Loucy (cell line): ENCODE data around the gene BRD1.

Experiments used
- H2AFZ ChIP-seq: fragments of 200-600 bp; sonication (generic); 2 replicates; pipeline ENCODE4 v1.6.0; 2016; ENCODE audit warnings: antibody characterized with exemption, mild to moderate bottlenecking, low read length, moderate library complexity
- H3F3A ChIP-seq: fragments of 200-600 bp; 2 replicates; pipeline ENCODE4 v1.6.0; 2016; ENCODE audit warnings: antibody characterized with exemption, low read depth, mild to moderate bottlenecking
- H3K27me3 ChIP-seq: fragments of 200-600 bp; sonication (generic); 2 replicates; pipeline ENCODE4 v1.6.1; 2014; ENCODE audit warnings: low read length, mild to moderate bottlenecking; ENCODE audit not compliant: insufficient read depth, poor library complexity, severe bottlenecking
- H3K36me3 ChIP-seq: fragments of 200-600 bp; sonication (generic); 2 replicates; pipeline ENCODE4 v1.6.1; 2016; ENCODE audit warnings: low read length; ENCODE audit not compliant: insufficient read depth
- H3K4me1 ChIP-seq: fragments of 200-600 bp; sonication (generic); 2 replicates; pipeline ENCODE4 v1.5.1; 2014; ENCODE audit warnings: low read length, mild to moderate bottlenecking; ENCODE audit not compliant: insufficient read depth, poor library complexity, severe bottlenecking
- H3K4me2 ChIP-seq: fragments of 200-600 bp; sonication (generic); 2 replicates; pipeline ENCODE4 v1.6.0; 2014; ENCODE audit warnings: antibody characterized with exemption, low read length, low read depth, mild to moderate bottlenecking; ENCODE audit not compliant: poor library complexity, severe bottlenecking
- H3K4me3 ChIP-seq: fragments of 200-600 bp; sonication (generic); 2 replicates; pipeline ENCODE4 v1.5.1; 2014; ENCODE audit warnings: low read length, mild to moderate bottlenecking, mixed read lengths; ENCODE audit not compliant: poor library complexity, severe bottlenecking
- H3K79me2 ChIP-seq: fragments of 200-600 bp; sonication (generic); 2 replicates; pipeline ENCODE4 v1.6.1; 2014; ENCODE audit warnings: low read length; ENCODE audit not compliant: insufficient read depth
- H3K9ac ChIP-seq: fragments of 200-600 bp; sonication (generic); 2 replicates; pipeline ENCODE4 v1.6.0; 2014; ENCODE audit warnings: mild to moderate bottlenecking, low read depth, low read length, moderate library complexity; ENCODE audit not compliant: poor library complexity, severe bottlenecking
- H3K9me2 ChIP-seq: fragments of 200-600 bp; sonication (generic); replicated peaks from 2 replicates; pipeline ENCODE4 v1.6.1; 2016; ENCODE audit warnings: low read depth, low read length, mixed read lengths
- H3K9me3 ChIP-seq: fragments of 200-600 bp; sonication (generic); 2 replicates; pipeline ENCODE4 v1.6.1; 2014; ENCODE audit warnings: mild to moderate bottlenecking, antibody characterized with exemption, low read length, low read depth; ENCODE audit not compliant: insufficient read depth
- H4K20me1 ChIP-seq: fragments of 200-600 bp; sonication (generic); 2 replicates; pipeline ENCODE4 v1.6.0; 2014; ENCODE audit warnings: antibody characterized with exemption, low read length, mild to moderate bottlenecking; ENCODE audit not compliant: insufficient read depth, poor library complexity, severe bottlenecking
- CTCF ChIP-seq: fragments of 200-600 bp; sonication (generic); conservative IDR thresholded peaks from 2 replicates; pipeline ENCODE4 v1.5.1; 2014; ENCODE audit warnings: mild to moderate bottlenecking, antibody characterized with exemption, low read length
- EZH2phosphoT487 ChIP-seq: fragments of 200-600 bp; IDR thresholded peaks from 2 replicates; pipeline ENCODE4 v1.6.1; 2018; ENCODE audit warnings: antibody characterized with exemption, mild to moderate bottlenecking, moderate library complexity, borderline replicate concordance

The BRD1 gene

GRCh38 chr22:49735411-49735900 lies 92.2 kb downstream of the BRD1 start:
- Histone ChIP-seq H3K4me2 (no peak overlapping the region), H3K9me3 (peaks cover 6% of the 10 kb centered on the region; the same call in 1 of the 2 replicates), H3F3A (no peaks in the 10 kb centered on the region), H3K36me3 (no peaks in the 10 kb centered on the region), H3K4me1 (peaks cover 7% of the 10 kb centered on the region), H3K27me3 (no peaks in the 10 kb centered on the region), H4K20me1 (no peaks in the 10 kb centered on the region), H3K79me2 (no peaks in the 10 kb centered on the region), H3K9me2 (no peaks in the 10 kb centered on the region), H2AFZ (no peak overlapping the region), H3K9ac (no peak overlapping the region), H3K4me3 (no peak overlapping the region)
- TF ChIP-seq EZH2phosphoT487 = no peak
- TF ChIP-seq CTCF = no peak

- H3K4me2 ChIP-seq = no peak overlapping the region
- H3K4me1 ChIP-seq = peaks cover 7% of the 10 kb centered on the region
- no peaks in the 10 kb centered on the region for H4K20me1 ChIP-seq
- peaks cover 6% of the 10 kb centered on the region; the same call in 1 of the 2 replicates for H3K9me3 ChIP-seq
- no peaks in the 10 kb centered on the region for H3K9me2 ChIP-seq
- no peak overlapping the region for H3K9ac ChIP-seq
- H3K27me3 ChIP-seq = no peaks in the 10 kb centered on the region
- no peaks in the 10 kb centered on the region for H3K36me3 ChIP-seq
- H3K4me3 ChIP-seq = no peak overlapping the region
- TF ChIP-seq EZH2phosphoT487 (no peak), CTCF (no peak)
- no peaks in the 10 kb centered on the region for H3K79me2 ChIP-seq
- H2AFZ ChIP-seq = no peak overlapping the region
- H3F3A ChIP-seq = no peaks in the 10 kb centered on the region
These were observed 92.8 kb downstream of the BRD1 start for GRCh38 chr22:49734882-49735281.

DNA sequence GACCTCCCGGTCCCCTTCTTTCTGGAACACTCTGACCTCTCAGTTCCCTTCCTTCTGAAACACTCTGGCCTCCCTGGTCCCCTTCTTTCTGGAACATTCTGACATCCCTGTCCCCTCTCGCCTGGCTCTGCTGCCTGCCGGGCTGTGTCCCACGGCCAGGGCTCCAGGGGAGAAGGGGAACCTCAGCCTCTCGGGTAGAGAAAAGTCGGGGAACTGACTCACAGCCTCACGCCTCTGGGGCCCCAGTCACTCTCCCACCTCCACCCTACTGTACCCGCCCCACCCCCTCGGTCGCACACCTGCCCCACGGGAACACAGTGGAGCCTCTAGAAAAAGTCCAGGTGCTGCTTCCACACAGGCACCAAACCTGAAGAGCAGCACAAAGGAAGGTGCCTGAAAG lies 93.3 kb downstream of the BRD1 start:
- H3K4me1 ChIP-seq = peaks cover 7% of the 10 kb centered on the region
- no peaks in the 10 kb centered on the region for H3K9me2 ChIP-seq
- no peak overlapping the region for H2AFZ ChIP-seq
- TF ChIP-seq CTCF = no peak
- no peak for TF ChIP-seq EZH2phosphoT487
- H3K36me3 ChIP-seq = no peaks in the 10 kb centered on the region
- no peak overlapping the region for H3K4me3 ChIP-seq
- H3K9me3 ChIP-seq = peaks cover 6% of the 10 kb centered on the region; the same call in 1 of the 2 replicates
- H3K79me2 ChIP-seq = no peaks in the 10 kb centered on the region
- no peaks in the 10 kb centered on the region for H3K27me3 ChIP-seq
- H3K9ac ChIP-seq = no peak overlapping the region
- H4K20me1 ChIP-seq = no peaks in the 10 kb centered on the region
- H3K4me2 ChIP-seq = no peak overlapping the region
- no peaks in the 10 kb centered on the region for H3F3A ChIP-seq
